HG02571 (cell line): ENCODE measurements around the gene TMEM121B.

Experiments
- ATAC-seq: cut with Tn5 transposase; IDR thresholded peaks from one replicate; pipeline ENCODE4 v1.9.1; 2021; ENCODE audit warnings: mild to moderate bottlenecking, moderate library complexity; ENCODE audit not compliant: unreplicated experiment

Gene TMEM121B

GRCh38 chr22:17112491-17113042 is 8.6 kb downstream of the TMEM121B start:
- no peak for ATAC-seq

GRCh38 chr22:17110791-17111550 is 10.2 kb downstream of the TMEM121B start:
- no peak for ATAC-seq

GRCh38 chr22:17109976-17110375 is 11.2 kb downstream of the TMEM121B start:
- ATAC-seq, result no peak

GRCh38 chr22:17109113-17109865 is 11.9 kb downstream of the TMEM121B start:
- ATAC-seq, result no peak

GRCh38 chr22:17108256-17109112 is 12.7 kb downstream of the TMEM121B start:
- no peak for ATAC-seq

GRCh38 chr22:17107547-17107810 is 13.7 kb downstream of the TMEM121B start:
- no peak for ATAC-seq

- no peak for ATAC-seq
Measured at GRCh38 chr22:17106785-17107546, 14.2 kb downstream of the TMEM121B start.

- ATAC-seq, result no peak
Measured at GRCh38 chr22:17106161-17106784, 14.9 kb downstream of the TMEM121B start.

GRCh38 chr22:17105143-17106129 is 15.7 kb downstream of the TMEM121B start:
- ATAC-seq, result no peak

GRCh38 chr22:17104336-17104935 is 16.7 kb downstream of the TMEM121B start:
- no peak for ATAC-seq

- no peak for ATAC-seq
Measured at GRCh38 chr22:17103351-17103750, 17.8 kb downstream of the TMEM121B start.

- no peak for ATAC-seq
Measured at GRCh38 chr22:17102297-17102667, 18.9 kb downstream of the TMEM121B start.

GRCh38 chr22:17101475-17102296 is 19.5 kb downstream of the TMEM121B start:
- ATAC-seq, result no peak

- no peak for ATAC-seq
Measured at GRCh38 chr22:17100621-17101020, 20.5 kb downstream of the TMEM121B start.

- no peak for ATAC-seq
Measured at GRCh38 chr22:17098379-17098819, 22.8 kb downstream of the TMEM121B start.

GRCh38 chr22:17097701-17098100 is 23.5 kb downstream of the TMEM121B start:
- ATAC-seq, result no peak

GRCh38 chr22:17097062-17097461 is 24.1 kb downstream of the TMEM121B start:
- ATAC-seq, result no peak

- no peak for ATAC-seq
Measured at GRCh38 chr22:17096071-17096470, 25.1 kb downstream of the TMEM121B start.
